ENCODE results near the gene CACNG4.

The CACNG4 gene

DNA sequence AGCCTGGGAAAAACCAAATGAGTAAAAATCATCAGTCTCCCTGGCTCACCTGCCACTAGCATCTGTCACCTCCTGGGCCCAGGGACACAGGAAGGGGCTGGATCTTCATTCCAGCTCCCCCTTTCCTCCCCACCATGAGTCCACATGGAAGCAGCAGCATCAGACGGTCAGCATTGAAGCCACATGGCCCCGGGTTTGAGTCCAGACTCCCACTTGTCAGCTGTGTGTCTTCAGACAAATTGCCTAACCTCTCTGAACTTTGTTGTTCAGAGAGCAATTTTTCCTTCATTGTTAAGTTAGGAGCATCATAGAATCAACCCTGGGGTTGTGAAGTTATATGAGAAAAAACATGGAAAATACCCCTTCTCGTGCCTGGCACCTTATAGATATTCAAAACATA, 10.7 kb downstream of the CACNG4 start:
- DNase-seq (ENCODE audit: low read depth), result no peak
- no peak overlapping the region for H3K4me3 ChIP-seq (ENCODE audit: low read length)
- TF ChIP-seq, protein P1, sequence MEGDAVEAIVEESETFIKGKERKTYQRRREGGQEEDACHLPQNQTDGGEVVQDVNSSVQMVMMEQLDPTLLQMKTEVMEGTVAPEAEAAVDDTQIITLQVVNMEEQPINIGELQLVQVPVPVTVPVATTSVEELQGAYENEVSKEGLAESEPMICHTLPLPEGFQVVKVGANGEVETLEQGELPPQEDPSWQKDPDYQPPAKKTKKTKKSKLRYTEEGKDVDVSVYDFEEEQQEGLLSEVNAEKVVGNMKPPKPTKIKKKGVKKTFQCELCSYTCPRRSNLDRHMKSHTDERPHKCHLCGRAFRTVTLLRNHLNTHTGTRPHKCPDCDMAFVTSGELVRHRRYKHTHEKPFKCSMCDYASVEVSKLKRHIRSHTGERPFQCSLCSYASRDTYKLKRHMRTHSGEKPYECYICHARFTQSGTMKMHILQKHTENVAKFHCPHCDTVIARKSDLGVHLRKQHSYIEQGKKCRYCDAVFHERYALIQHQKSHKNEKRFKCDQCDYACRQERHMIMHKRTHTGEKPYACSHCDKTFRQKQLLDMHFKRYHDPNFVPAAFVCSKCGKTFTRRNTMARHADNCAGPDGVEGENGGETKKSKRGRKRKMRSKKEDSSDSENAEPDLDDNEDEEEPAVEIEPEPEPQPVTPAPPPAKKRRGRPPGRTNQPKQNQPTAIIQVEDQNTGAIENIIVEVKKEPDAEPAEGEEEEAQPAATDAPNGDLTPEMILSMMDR (conservative IDR thresholded peaks at IDR 0.05; ENCODE audit: low read length), result no peak

DNA sequence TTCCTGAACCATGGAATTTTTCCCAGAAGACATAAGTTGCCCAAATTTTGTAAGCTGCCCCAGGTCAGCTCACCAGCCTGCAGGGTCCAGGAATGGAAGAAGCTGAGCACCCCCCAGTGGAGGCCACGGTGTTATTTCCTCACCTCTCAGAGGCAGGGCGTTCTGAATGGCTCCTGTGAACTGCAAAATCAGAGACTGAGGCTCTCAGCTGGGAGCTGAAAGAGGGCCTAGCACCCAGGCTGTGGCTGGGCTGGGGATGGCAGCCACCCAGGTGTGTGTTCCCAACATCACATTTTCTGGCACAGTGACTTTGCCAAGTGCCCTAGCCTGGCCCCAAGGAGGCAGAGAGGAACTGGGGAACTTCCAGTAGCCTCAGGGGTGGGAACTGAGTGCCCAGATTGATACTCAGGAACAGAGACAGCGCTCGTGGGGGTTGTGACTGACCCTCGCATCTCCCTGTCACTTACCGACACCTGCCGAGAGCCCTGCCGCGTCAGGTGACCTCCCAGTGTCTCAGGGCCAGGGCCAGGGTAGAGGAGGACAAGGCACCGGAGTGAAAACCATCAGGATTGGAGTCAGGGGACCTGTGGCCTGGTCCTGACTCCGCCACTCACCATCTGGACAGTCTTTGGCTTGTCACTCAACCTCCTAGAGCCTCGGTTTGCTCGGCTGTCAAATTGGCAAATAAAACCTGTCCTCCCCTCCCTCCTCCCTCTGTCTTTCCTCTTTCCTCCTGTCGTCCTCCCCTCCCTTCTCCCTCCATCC, 11.3 kb downstream of the CACNG4 start:
- TF ChIP-seq, protein P1 (conservative IDR thresholded peaks at IDR 0.05; ENCODE audit: low read length), result no peak
- no peak overlapping the region for H3K4me3 ChIP-seq (ENCODE audit: low read length)

DNA sequence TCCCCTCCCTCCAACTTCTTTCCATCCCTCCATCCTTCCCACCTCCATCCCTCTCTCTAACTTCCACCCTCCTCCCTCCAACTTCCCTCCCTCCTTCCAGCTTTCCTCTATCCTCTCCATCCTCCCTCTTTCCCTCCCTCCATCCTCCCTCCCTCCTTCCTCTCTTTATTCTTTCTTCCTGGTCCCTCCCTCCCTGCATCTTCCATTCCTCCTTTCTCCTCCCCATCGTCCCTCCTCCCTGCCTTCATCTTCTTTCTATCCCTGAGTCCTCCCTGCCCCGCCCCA, 11.8 kb downstream of the CACNG4 start:
- TF ChIP-seq, protein P1 (conservative IDR thresholded peaks at IDR 0.05; ENCODE audit: low read length), result no peak
- no peak for DNase-seq (ENCODE audit: low read depth)
- no peak overlapping the region for H3K4me3 ChIP-seq (ENCODE audit: low read length)

More for the DNA sequence above, 11.3 kb downstream of the CACNG4 start:
- DNase-seq (ENCODE audit: low read depth), result no peak

DNA sequence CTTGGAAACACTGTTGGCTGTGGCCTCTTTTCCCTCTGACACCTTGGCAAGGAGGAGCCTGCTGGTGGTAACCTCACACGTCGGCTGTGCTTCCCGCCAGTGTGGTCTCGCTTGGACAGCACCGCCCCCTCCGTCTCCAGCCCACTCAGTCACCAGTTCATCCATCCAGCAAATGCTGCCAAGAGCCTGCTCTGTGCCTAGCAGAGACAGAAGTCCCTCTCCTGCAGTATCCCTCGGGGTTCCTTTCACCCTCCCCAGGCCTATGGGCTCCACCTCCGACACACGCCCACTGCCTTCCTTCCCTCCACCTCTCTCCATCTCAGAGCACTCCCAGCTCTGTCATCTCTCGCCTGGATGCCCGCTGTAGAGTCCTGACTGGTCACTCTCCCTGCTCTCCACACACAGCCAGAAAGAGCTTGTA, 12.3 kb downstream of the CACNG4 start:
- TF ChIP-seq, protein P1 (conservative IDR thresholded peaks at IDR 0.05; ENCODE audit: low read length), result no peak
- DNase-seq (ENCODE audit: low read depth), result no peak
- H3K4me3 ChIP-seq (ENCODE audit: low read length), result no peak overlapping the region

DNA sequence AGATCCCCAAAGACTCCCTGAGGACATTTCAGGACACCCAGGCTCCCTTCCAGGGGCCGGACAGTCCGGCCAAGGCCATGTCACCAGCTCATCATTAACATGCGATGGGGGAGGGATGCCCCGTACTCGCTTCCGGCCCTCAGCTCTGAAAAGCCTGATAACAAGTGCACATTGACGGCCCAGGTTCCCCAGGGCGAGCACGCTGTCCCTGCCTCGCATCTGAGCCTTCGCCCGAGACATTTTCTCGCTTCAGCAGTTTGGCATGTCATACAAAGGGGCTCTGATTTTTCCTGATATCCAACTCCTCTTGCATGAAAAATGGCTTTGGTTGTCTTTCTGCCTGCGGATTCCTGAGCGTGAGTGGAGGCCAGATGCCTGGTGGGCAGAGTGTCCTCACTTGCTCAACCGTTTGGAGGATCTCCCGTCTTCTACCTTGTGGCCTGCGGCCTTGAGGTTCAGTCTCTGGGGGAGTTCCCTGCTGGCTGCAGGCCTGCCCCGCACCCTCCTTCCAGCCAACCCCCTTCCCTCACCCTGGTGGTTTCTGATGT, 14.1 kb downstream of the CACNG4 start:
- peak; percentile 21 for DNase-seq (ENCODE audit: low read depth)
- TF ChIP-seq, protein P1 (conservative IDR thresholded peaks at IDR 0.05; ENCODE audit: low read length), result no peak
- H3K4me3 ChIP-seq (ENCODE audit: low read length), result no peak overlapping the region

DNA sequence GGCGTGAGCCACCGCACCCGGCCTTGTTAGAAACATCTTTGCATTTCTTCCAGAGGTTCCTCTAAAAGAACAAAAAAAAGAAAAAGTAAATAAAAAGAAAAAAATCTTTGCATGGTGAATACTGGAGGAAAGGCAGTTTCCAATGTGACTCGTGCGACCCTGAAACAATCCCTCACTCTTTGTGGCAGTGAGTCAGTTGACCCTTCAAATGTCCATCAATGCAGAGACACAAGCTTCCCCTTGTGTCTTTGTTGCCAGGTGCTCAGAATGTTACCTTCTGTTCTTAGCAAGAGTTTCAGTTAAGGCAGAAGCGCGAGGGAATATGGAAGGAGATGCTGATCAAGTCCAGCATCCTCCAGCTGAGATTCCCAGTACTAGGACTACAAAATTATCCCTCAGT, 16.4 kb downstream of the CACNG4 start:
- no peak for DNase-seq (ENCODE audit: low read depth)
- TF ChIP-seq, protein P1 (conservative IDR thresholded peaks at IDR 0.05; ENCODE audit: low read length), result no peak
- H3K4me3 ChIP-seq (ENCODE audit: low read length), result no peak overlapping the region

DNA sequence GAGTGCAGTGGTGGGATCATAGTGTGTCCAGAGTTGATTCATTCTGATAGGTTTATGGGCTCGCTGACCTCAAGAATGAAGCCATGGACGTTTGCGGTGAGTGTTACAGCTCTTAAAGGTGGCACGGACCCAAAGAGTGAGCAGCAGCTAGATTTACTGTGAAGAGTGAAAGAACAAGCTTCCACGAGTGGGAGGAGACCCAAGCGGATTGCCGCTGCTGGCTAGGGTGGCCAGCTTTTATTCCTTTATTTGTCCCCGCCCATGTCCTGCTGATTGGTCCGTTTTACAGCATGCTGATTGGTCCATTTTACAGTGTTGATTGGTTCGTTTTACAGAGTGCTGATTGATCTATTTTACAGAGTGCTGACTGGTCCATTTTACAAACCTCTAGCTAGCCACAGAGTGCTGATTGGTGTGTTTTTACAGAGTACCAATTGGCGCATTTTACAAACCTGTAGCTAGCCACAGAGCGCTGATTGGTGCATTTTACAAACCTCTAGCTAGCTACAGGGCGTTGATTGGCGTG, 17.5 kb downstream of the CACNG4 start:
- peak; percentile 43 for DNase-seq (ENCODE audit: low read depth)
- H3K4me3 ChIP-seq (ENCODE audit: low read length), result no peak overlapping the region
- TF ChIP-seq, protein P1 (conservative IDR thresholded peaks at IDR 0.05; ENCODE audit: low read length), result no peak
